Stomach (tissue), 9 donors: ENCODE measurements around the gene PHACTR3. TPM values are rescaled to one million over a fixed set of nuclear protein-coding genes. Genes with fewer than 3 reads are reported as not detected.

Source experiments
- DNase-seq, 2 donors: peaks; one replicate each; pipeline versions ENCODE4 v3.0.0 to v3.0.0-alpha.2; 2013 to 2019
- H3K27ac ChIP-seq, 5 donors: fragments of 200-600 bp in 4 of 5; sonication (generic) in 4 of 5; one replicate each; pipeline ENCODE4 v1.5.1; 2013 to 2019; ENCODE audit warnings: mild to moderate bottlenecking in 1 of 5, moderate library complexity in 1 of 5
- H3K27me3 ChIP-seq, 3 donors: fragments of 200-600 bp; sonication (generic); one replicate each; pipeline ENCODE4 v1.5.1; 2017 to 2019; ENCODE audit warnings: mixed run types in 1 of 3
- H3K36me3 ChIP-seq, 4 donors: fragments of 200-600 bp; sonication (generic); 1 replicate in 3 of 4; 2 replicates in 1 of 4; pipeline ENCODE4 v1.5.1; 2016 to 2019
- H3K4me1 ChIP-seq, 4 donors: fragments of 200-600 bp; sonication (generic); one replicate each; pipeline ENCODE4 v1.5.1; 2016 to 2019
- H3K4me3 ChIP-seq, 4 donors: fragments of 200-600 bp; sonication (generic) in 3 of 4; one replicate each; pipeline ENCODE4 v1.5.1; 2016 to 2019; ENCODE audit warnings: mild to moderate bottlenecking in 1 of 4
- H3K9me3 ChIP-seq, 4 donors: fragments of 200-600 bp; sonication (generic); one replicate each; pipeline ENCODE4 v1.5.1; 2016 to 2019
- CTCF ChIP-seq, 7 experiments: fragments of 450-650 bp in 4 of 7; fragments of 200-600 bp in 3 of 7; sonication (generic) in 3 of 7; IDR thresholded peaks; one replicate each; pipeline ENCODE4 v1.5.1; 2016 to 2019; ENCODE audit warnings: antibody characterized with exemption in 7 of 7, control low read depth in 2 of 7, mild to moderate bottlenecking in 1 of 7
- EP300 ChIP-seq: sonication (generic); formaldehyde crosslinking; IDR thresholded peaks from one replicate; pipeline ENCODE4 v1.6.1; 2017; ENCODE audit warnings: antibody characterized with exemption
- POLR2A ChIP-seq, 4 donors: fragments of 450-650 bp; IDR thresholded peaks; one replicate each; pipeline ENCODE4 v1.6.1; 2016; ENCODE audit warnings: antibody characterized with exemption in 4 of 4, control low read depth in 2 of 4, mild to moderate bottlenecking in 1 of 4, moderate library complexity in 1 of 4
- POLR2AphosphoS5 ChIP-seq, 3 donors: sonication (generic); formaldehyde crosslinking; IDR thresholded peaks; one replicate each; pipeline ENCODE4 v1.6.1; 2016; ENCODE audit warnings: antibody characterized with exemption in 3 of 3
- WGBS, 5 donors: extraction: QIAGEN DNeasy Blood & Tissue Kit in 3 of 5; methylation state at CpG; one replicate each; pipeline versions ENCODE4 v1.1.5 to v1.1.7; 2013 to 2018; 5-methylcytosine and 5-hydroxymethylcytosine counted together
- intact Hi-C: fragments of 100-400 bp; cut with DNase I; formaldehyde crosslinking; loops from one replicate; pipeline ENCODE4 v1.15.1; 2023; ENCODE audit warnings: low total_unique reads
- polyA plus RNA-seq, 3 donors: library from polyadenylated mRNA; stranded (reverse); fragments of 200-250 nt; gene quantifications; one replicate each; pipeline ENCODE4 v1.2.3, GENCODE V29; 2013
- total RNA-seq, 5 donors: library from RNA; depleted of rRNA; stranded (reverse); fragments of >200 nt; gene quantifications; one replicate each; pipeline versions ENCODE4 v1.1.0 to v1.2.3, GENCODE V29; 2014 to 2016
- donor health status: healthy with polysubstance abuse.
- donor health status: Bipolar disorder and iron deficiency.
- donor health status: healthy.

The PHACTR3 gene
- total and polyA plus RNA-seq, 8 donors = 0.55 to 3.7 (median 3.2) TPM; not detected in 3

- intact Hi-C loops = no loop called here
- H3K9me3 ChIP-seq = no peaks in the 10 kb centered on the region
- H3K4me3 ChIP-seq = no peak overlapping the region
- 57 to 75% (median 66%) methylated on average over 6 to 8 of the region's 8 CpGs for WGBS, 5 donors
- H3K4me1 ChIP-seq = peaks cover 0 to 6% (median 0%) of the 10 kb centered on the region in 4 donors
- TF ChIP-seq CTCF (IDR thresholded peaks at IDR 0.05) (no peak), POLR2AphosphoS5 (IDR thresholded peaks at IDR 0.05) (no peak), POLR2A (IDR thresholded peaks at IDR 0.05) (no peak), EP300 (no peak)
- DNase-seq = peak in 1 of 2 donors; percentile 14
- H3K36me3 ChIP-seq = no peaks in the 10 kb centered on the region
- peaks cover 0 to 7% (median 0%) of the 10 kb centered on the region in 3 donors for H3K27me3 ChIP-seq
- H3K27ac ChIP-seq = no peak overlapping the region
These were observed 171.8 kb downstream of the PHACTR3 start for GRCh38 chr20:59776059-59776603.

GRCh38 chr20:59776626-59777330 is 172.4 kb downstream of the PHACTR3 start:
- WGBS, 5 donors = 69 to 78% (median 76%) methylated on average over 13 of the region's 13 CpGs
- DNase-seq = no peak
- intact Hi-C loops = no loop called here

GRCh38 chr20:59777331-59777725 is 173.0 kb downstream of the PHACTR3 start:
- no peak for DNase-seq
- 54 to 77% (median 66%) methylated on average over 3 of the region's 3 CpGs for WGBS, 5 donors
- H3K9me3 ChIP-seq = no peaks in the 10 kb centered on the region
- no peak overlapping the region for H3K4me3 ChIP-seq
- no peak for TF ChIP-seq POLR2A (IDR thresholded peaks at IDR 0.05)
- no peak for TF ChIP-seq POLR2AphosphoS5 (IDR thresholded peaks at IDR 0.05)
- TF ChIP-seq CTCF (IDR thresholded peaks at IDR 0.05) = no peak
- no peak for TF ChIP-seq EP300
- H3K36me3 ChIP-seq = no peaks in the 10 kb centered on the region
- H3K4me1 ChIP-seq = no peaks in the 10 kb centered on the region
- no peak overlapping the region for H3K27ac ChIP-seq
- peaks cover 0 to 4% (median 0%) of the 10 kb centered on the region in 3 donors for H3K27me3 ChIP-seq
- intact Hi-C loops = no loop called here

More at GRCh38 chr20:59776626-59777330, 172.4 kb downstream of the PHACTR3 start:
- no peaks in the 10 kb centered on the region for H3K9me3 ChIP-seq
- no peaks in the 10 kb centered on the region for H3K36me3 ChIP-seq
- H3K27ac ChIP-seq = no peak overlapping the region
- TF ChIP-seq POLR2AphosphoS5 (IDR thresholded peaks at IDR 0.05) (no peak), EP300 (no peak), CTCF (IDR thresholded peaks at IDR 0.05) (no peak), POLR2A (IDR thresholded peaks at IDR 0.05) (no peak)
- H3K4me1 ChIP-seq = no peaks in the 10 kb centered on the region
- H3K4me3 ChIP-seq = no peak overlapping the region
- peaks cover 0 to 4% (median 0%) of the 10 kb centered on the region in 3 donors for H3K27me3 ChIP-seq

GRCh38 chr20:59777814-59778575 is 173.7 kb downstream of the PHACTR3 start:
- no peak overlapping the region for H3K27ac ChIP-seq
- TF ChIP-seq POLR2AphosphoS5 (IDR thresholded peaks at IDR 0.05) (no peak), POLR2A (IDR thresholded peaks at IDR 0.05) (no peak), CTCF (IDR thresholded peaks at IDR 0.05) (no peak), EP300 (no peak)
- no peaks in the 10 kb centered on the region for H3K9me3 ChIP-seq
- H3K27me3 ChIP-seq = peaks cover 0 to 3% (median 0%) of the 10 kb centered on the region in 3 donors
- intact Hi-C loops = no loop called here
- no peak overlapping the region for H3K4me3 ChIP-seq
- peak in 1 of 2 donors; percentile 20 for DNase-seq
- WGBS, 5 donors = 80 to 89% (median 86%) methylated on average over 19 of the region's 19 CpGs
- H3K36me3 ChIP-seq = no peaks in the 10 kb centered on the region
- no peaks in the 10 kb centered on the region for H3K4me1 ChIP-seq
